GM10266 (cell line): ENCODE measurements around the gene ABCA10.

Experiments used
- DNase-seq: peaks from one replicate; pipeline ENCODE4 v3.0.0; 2012; ENCODE audit errors: extremely low spot score
- CTCF ChIP-seq: IDR thresholded peaks from 2 replicates; pipeline ENCODE4 v1.5.1; 2012; ENCODE audit warnings: mild to moderate bottlenecking, low read depth; ENCODE audit not compliant: control insufficient read depth, insufficient read depth; ENCODE audit errors: missing control alignments

Gene ABCA10

GRCh38 chr17:69227541-69227940 lies 1.1 kb downstream of the ABCA10 start:
- TF ChIP-seq CTCF: no peak
- DNase-seq: no peak

- peak; percentile 43 for DNase-seq
- no peak for TF ChIP-seq CTCF
Observed at GRCh38 chr17:69223809-69224208, 4.8 kb downstream of the ABCA10 start.

GRCh38 chr17:69222707-69223258 lies 5.8 kb downstream of the ABCA10 start:
- DNase-seq: no peak
- no peak for TF ChIP-seq CTCF

GRCh38 chr17:69220098-69220497 lies 8.5 kb downstream of the ABCA10 start:
- no peak for DNase-seq

GRCh38 chr17:69218986-69219385 lies 9.6 kb downstream of the ABCA10 start:
- DNase-seq: no peak
- TF ChIP-seq CTCF: no peak

More at GRCh38 chr17:69220098-69220497, 8.5 kb downstream of the ABCA10 start:
- TF ChIP-seq CTCF: no peak

- TF ChIP-seq CTCF: no peak
- no peak for DNase-seq
Observed at GRCh38 chr17:69213059-69213813, 15.4 kb downstream of the ABCA10 start.

GRCh38 chr17:69208640-69209039 lies 20.0 kb downstream of the ABCA10 start:
- DNase-seq: no peak
- no peak for TF ChIP-seq CTCF
